LoVo (cell line): ENCODE data around the gene MATK.
"Not testable (repeated sequence)": the region's sequence is repeated elsewhere in the genome, so short reads cannot be mapped to it uniquely, and the experiment has no call there.

Source experiments
- DNase-seq: peaks from one replicate; pipeline ENCODE4 v3.0.0-alpha.2; 2016; ENCODE audit warnings: low spot score

The MATK gene

GRCh38 chr19:3816148-3816547, 30.0 kb upstream of the MATK start:
- DNase-seq, result not testable (repeated sequence)

- DNase-seq, result no peak
These were observed 28.5 kb upstream of the MATK start for GRCh38 chr19:3814648-3815047.

- DNase-seq, result no peak
These were observed 27.6 kb upstream of the MATK start for GRCh38 chr19:3813473-3814392.

GRCh38 chr19:3810708-3811355, 24.7 kb upstream of the MATK start:
- DNase-seq, result no peak

GRCh38 chr19:3809881-3810707, 23.9 kb upstream of the MATK start:
- no peak for DNase-seq

- no peak for DNase-seq
These were observed 22.4 kb upstream of the MATK start for GRCh38 chr19:3808420-3809143.

GRCh38 chr19:3807574-3808354, 21.6 kb upstream of the MATK start:
- DNase-seq, result no peak

- DNase-seq, result no peak
These were observed 20.9 kb upstream of the MATK start for GRCh38 chr19:3807131-3807480.

GRCh38 chr19:3805859-3806258, 19.7 kb upstream of the MATK start:
- DNase-seq, result no peak

GRCh38 chr19:3804429-3804828, 18.2 kb upstream of the MATK start:
- DNase-seq, result no peak

- no peak for DNase-seq
These were observed 17.8 kb upstream of the MATK start for GRCh38 chr19:3803986-3804385.

GRCh38 chr19:3803114-3803888, 17.1 kb upstream of the MATK start:
- no peak for DNase-seq

GRCh38 chr19:3801412-3802096, 15.4 kb upstream of the MATK start:
- DNase-seq, result no peak

GRCh38 chr19:3800996-3801395, 14.8 kb upstream of the MATK start:
- no peak for DNase-seq

- DNase-seq, result no peak
These were observed 12.0 kb upstream of the MATK start for GRCh38 chr19:3798137-3798536.

- DNase-seq, result no peak
These were observed 10.2 kb upstream of the MATK start for GRCh38 chr19:3796358-3796757.

GRCh38 chr19:3793799-3794198, 7.6 kb upstream of the MATK start:
- DNase-seq, result no peak

- DNase-seq, result no peak
These were observed 5.9 kb upstream of the MATK start for GRCh38 chr19:3792114-3792513.

GRCh38 chr19:3790941-3791340, 4.8 kb upstream of the MATK start:
- no peak for DNase-seq

- DNase-seq, result no peak
These were observed 4.1 kb upstream of the MATK start for GRCh38 chr19:3790209-3790734.
